Measurements from ENCODE around the gene EXOSC7. TPM values are rescaled to one million over a fixed set of nuclear protein-coding genes. Genes with fewer than 3 reads are reported as not detected.

The EXOSC7 gene
- total RNA-seq, 1 experiment from 2014 or later: 50.1 TPM

- BruUV-seq (replicated peaks): no TSS peak
- peaks cover 11% of the 10 kb centered on the region for H3K36me3 Mint-ChIP-seq (ENCODE audit: insufficient read depth, unreplicated experiment)
Measured at GRCh38 chr3:44989141-44989540, 13.1 kb downstream of the EXOSC7 start.

GRCh38 chr3:44989636-44990373 is 13.8 kb downstream of the EXOSC7 start:
- peaks cover 14% of the 10 kb centered on the region for H3K36me3 Mint-ChIP-seq (ENCODE audit: insufficient read depth, unreplicated experiment)
- TF ChIP-seq CTCF (IDR thresholded peaks at IDR 0.05; ENCODE audit: unreplicated experiment): no peak
- intact Hi-C loops (cut with micrococcal nuclease; ENCODE audit: unreplicated experiment): no loop called here
- H3K9me3 Mint-ChIP-seq (ENCODE audit: low read depth, unreplicated experiment): no peaks in the 10 kb centered on the region
- H3K27ac Mint-ChIP-seq (ENCODE audit: unreplicated experiment): no peak overlapping the region
- CTCF ChIA-PET: no interaction called here
- no peaks in the 10 kb centered on the region for H3K27me3 Mint-ChIP-seq (ENCODE audit: unreplicated experiment)
- DNase-seq: no peak
- H3K4me1 Mint-ChIP-seq (ENCODE audit: low read depth, unreplicated experiment): peaks cover 25% of the 10 kb centered on the region
- BruUV-seq (replicated peaks): no TSS peak
- no peak overlapping the region for H3K4me3 Mint-ChIP-seq (ENCODE audit: low read depth, unreplicated experiment)

More at GRCh38 chr3:44989141-44989540, 13.1 kb downstream of the EXOSC7 start:
- TF ChIP-seq CTCF (IDR thresholded peaks at IDR 0.05; ENCODE audit: unreplicated experiment): no peak
- Mint-ChIP-seq H3K4me3 (ENCODE audit: low read depth, unreplicated experiment) (no peak overlapping the region), H3K9me3 (ENCODE audit: low read depth, unreplicated experiment) (no peaks in the 10 kb centered on the region), H3K27me3 (ENCODE audit: unreplicated experiment) (no peaks in the 10 kb centered on the region), H3K27ac (ENCODE audit: unreplicated experiment) (no peak overlapping the region), H3K4me1 (ENCODE audit: low read depth, unreplicated experiment) (peaks cover 19% of the 10 kb centered on the region)
- CTCF ChIA-PET: no interaction called here
- intact Hi-C loops (cut with micrococcal nuclease; ENCODE audit: unreplicated experiment): no loop called here
- no peak for DNase-seq

GRCh38 chr3:44991326-44991725 is 15.3 kb downstream of the EXOSC7 start:
- BruUV-seq (replicated peaks): no TSS peak
- CTCF ChIA-PET: no interaction called here
- Mint-ChIP-seq H3K9me3 (ENCODE audit: low read depth, unreplicated experiment) (no peaks in the 10 kb centered on the region), H3K27ac (ENCODE audit: unreplicated experiment) (no peak overlapping the region), H3K4me1 (ENCODE audit: low read depth, unreplicated experiment) (peaks cover 33% of the 10 kb centered on the region), H3K27me3 (ENCODE audit: unreplicated experiment) (no peaks in the 10 kb centered on the region), H3K4me3 (ENCODE audit: low read depth, unreplicated experiment) (no peak overlapping the region), H3K36me3 (ENCODE audit: insufficient read depth, unreplicated experiment) (peaks cover 19% of the 10 kb centered on the region)
- TF ChIP-seq CTCF (IDR thresholded peaks at IDR 0.05; ENCODE audit: unreplicated experiment): no peak
- no peak for DNase-seq
- intact Hi-C loops (cut with micrococcal nuclease; ENCODE audit: unreplicated experiment): no loop called here

- no TSS peak for BruUV-seq (replicated peaks)
- peak; percentile 59 for TF ChIP-seq CTCF (IDR thresholded peaks at IDR 0.05; ENCODE audit: unreplicated experiment)
- CTCF ChIA-PET: interaction anchor here (0.6 to 1.0 kb wide), 2 partner anchors 9 to 17 kb away, joined by 3 to 5 read pairs; partner anchors contain the start of genes EXOSC7 and ZDHHC3
- intact Hi-C loops (cut with micrococcal nuclease; ENCODE audit: unreplicated experiment): no loop called here
- no peak overlapping the region for H3K27ac Mint-ChIP-seq (ENCODE audit: unreplicated experiment)
- no peak overlapping the region for H3K4me3 Mint-ChIP-seq (ENCODE audit: low read depth, unreplicated experiment)
- H3K27me3 Mint-ChIP-seq (ENCODE audit: unreplicated experiment): no peaks in the 10 kb centered on the region
- H3K9me3 Mint-ChIP-seq (ENCODE audit: low read depth, unreplicated experiment): no peaks in the 10 kb centered on the region
- H3K36me3 Mint-ChIP-seq (ENCODE audit: insufficient read depth, unreplicated experiment): peaks cover 19% of the 10 kb centered on the region
- DNase-seq: peak; percentile 13
- peaks cover 35% of the 10 kb centered on the region for H3K4me1 Mint-ChIP-seq (ENCODE audit: low read depth, unreplicated experiment)
Measured at GRCh38 chr3:44992555-44993470, 16.8 kb downstream of the EXOSC7 start.

All from Calu3 (cell line).